HG02759 (cell line): ENCODE data around the gene TEDC1.

Experiments
- ATAC-seq: cut with Tn5 transposase; IDR thresholded peaks from one replicate; pipeline ENCODE4 v1.9.1; 2021; ENCODE audit warnings: mild to moderate bottlenecking, moderate library complexity; ENCODE audit not compliant: unreplicated experiment

The TEDC1 gene

DNA sequence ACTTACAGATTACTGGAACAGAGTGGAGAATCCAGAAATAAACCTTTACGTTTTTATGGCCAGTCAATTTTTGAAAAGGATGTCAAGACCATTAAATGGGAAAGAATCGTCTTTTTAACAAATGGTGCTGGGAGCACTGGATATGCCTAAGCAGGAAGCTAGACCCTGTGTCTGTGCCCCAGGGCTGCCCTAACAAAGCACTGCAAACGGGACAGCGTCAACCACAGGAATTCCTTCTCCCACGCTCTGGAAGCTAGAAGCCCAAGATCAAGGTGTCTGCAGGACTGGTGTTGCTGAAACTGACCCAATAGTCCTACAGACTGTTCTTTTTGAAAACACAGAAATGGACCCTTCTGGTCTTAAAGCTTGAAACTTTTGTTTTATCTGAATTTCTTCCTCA lies 26.1 kb downstream of the TEDC1 start:
- ATAC-seq: no peak

DNA sequence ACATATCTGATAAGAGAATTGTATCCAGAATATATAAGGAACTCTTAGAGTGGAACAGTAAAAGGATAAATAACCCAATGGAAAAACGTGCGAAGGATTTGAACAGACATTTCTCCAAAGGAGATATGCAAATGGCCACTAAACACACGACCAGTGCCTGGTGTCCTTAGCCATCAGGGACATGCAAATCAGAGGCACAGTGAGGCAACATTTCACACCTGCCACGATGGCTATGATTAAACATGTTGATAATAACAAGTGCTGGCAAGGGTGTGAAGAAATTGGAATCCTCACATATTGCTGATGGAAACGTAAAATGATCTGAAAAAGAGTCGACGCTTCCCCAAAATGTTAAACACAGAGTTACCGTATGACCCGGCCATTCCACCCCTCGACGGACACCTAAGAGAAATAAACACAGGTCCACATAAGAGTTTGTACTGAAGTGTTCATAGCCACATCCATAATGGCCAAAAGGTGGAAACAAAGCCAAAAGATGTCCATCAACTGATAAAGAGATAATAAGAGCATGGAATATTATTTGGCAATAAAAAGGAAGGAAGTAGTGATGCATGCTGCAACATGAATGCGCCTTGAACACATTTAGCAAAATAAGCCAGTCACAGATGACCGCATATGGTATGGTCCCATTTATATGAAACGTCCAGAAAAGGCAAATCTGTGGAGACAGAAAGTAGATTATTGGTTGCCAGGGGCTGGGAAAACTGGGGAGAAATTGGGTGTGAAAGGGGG lies 29.1 kb downstream of the TEDC1 start:
- ATAC-seq: no peak

DNA sequence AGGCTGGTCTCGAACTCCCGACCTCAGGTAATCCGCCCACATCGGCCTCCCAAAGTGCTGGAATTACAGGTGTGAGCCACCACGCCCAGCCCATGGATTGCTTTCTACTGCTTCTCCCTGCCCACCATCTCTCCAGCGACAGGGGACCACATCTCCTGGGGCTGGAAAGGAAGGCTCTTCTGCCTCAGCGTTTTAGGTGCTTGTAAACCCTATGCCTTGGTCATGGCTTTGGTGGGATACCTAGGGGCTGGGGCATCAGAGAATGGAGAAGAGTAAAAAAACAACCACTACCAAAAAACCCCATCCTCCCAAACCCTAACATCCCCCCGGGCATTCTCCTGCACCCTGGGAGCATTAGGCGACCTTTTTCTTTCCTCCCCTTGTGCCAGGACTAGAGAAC lies 34.3 kb downstream of the TEDC1 start:
- ATAC-seq: no peak

DNA sequence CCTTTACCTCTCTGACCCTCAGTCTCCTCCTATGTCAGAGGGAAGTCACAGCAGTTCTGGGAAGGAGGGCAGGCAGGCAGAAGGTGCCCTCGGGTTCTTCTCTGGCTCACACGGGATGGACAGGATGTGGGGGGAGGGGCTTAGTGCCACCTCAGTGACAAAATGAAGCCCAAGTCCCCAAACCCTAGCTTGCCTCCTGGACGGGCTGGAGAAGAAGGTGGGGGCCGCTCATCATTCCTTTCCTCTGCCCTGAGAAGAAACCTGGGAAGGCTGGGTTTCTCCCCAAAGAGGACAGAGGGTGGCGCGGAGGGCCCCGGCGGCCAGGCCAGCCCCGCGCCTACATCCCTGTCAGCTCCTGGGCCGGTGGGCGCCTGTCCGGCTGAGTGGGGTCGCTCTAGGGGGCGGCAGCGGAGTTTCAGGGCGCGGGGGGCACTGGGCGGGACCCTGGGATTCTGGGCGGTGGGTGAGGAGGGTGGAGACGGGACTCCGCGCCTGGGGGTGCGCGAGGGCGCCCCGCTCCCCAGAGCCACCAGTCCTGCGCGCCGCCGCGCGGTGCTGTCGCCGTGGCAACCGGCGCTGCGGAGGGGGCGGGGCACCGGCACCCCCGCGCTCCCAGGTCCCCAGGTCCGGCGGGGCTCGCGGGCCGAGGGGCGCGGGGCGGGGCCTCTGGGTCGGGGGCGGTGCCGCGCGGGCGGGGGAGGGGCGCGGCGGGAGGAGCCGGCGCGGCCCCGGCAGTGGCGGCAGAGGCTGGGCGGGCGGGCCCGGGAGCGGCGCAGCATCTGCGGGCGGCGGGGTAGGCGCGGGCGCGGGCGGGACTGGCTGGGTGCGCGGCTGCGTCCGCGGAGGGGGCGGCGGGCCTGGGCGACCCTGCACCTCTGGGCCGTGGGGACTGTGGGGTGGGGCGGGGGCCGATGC lies 35.1 kb downstream of the TEDC1 start, which contains the start of gene TMEM121:
TSS of gene TMEM121 (plus strand) at position 723 of the 915 bp plus-strand sequence. CDS start 2,252 bp downstream, outside the sequence.
- no peak for ATAC-seq

DNA sequence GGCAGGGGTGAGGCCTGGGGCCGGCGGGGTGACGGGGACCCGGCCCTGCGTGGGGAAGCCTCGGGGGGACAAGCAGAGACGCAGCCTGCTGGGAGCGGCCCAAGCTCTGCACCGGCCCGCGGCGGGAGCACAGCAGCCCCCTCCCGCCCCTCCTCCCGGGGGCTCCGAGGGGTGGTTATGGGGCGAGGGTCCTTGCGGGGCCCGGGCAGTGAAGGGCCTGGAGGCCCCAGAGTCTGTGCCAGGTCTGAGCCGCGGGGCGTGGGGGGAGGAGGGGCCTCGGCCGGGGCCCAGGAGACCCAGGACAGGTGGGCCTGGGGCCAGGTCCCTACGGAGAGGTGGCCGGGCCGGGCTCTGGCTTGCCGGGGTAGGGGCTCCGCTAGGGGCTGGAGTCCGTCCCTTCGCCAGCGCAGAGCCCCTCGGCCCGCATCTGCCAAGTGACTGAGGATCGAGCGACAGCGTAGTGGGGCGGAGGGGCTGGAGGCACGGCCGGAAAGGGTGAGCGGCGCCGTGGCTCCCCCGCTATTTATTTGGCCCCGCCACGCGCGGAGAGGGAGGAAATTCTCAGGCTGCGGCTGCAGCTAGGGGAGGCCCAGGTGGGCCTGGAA lies 35.8 kb downstream of the TEDC1 start:
- ATAC-seq: no peak

DNA sequence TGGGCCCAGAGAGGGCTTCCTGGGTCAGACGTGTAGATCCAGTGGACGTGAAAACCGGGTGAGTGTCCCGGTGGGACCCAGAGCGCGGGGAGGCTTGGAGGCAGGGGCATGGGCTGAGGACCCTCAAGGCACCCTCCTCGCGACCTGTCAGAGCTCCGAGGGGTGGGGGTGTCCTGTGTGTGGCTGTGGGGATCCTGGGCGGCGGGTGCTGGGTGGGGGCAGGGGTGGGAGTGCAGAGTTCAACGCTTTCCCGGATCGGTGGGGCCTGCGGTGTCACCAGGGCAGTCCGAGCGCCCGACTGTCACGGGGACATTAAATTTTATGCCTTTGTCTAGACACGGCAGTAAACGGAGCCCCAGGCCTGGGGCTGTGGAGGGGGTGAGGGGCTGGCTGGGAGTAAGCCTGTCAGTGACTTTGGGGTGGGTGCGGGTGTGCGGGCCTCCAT lies 36.4 kb downstream of the TEDC1 start:
- no peak for ATAC-seq

DNA sequence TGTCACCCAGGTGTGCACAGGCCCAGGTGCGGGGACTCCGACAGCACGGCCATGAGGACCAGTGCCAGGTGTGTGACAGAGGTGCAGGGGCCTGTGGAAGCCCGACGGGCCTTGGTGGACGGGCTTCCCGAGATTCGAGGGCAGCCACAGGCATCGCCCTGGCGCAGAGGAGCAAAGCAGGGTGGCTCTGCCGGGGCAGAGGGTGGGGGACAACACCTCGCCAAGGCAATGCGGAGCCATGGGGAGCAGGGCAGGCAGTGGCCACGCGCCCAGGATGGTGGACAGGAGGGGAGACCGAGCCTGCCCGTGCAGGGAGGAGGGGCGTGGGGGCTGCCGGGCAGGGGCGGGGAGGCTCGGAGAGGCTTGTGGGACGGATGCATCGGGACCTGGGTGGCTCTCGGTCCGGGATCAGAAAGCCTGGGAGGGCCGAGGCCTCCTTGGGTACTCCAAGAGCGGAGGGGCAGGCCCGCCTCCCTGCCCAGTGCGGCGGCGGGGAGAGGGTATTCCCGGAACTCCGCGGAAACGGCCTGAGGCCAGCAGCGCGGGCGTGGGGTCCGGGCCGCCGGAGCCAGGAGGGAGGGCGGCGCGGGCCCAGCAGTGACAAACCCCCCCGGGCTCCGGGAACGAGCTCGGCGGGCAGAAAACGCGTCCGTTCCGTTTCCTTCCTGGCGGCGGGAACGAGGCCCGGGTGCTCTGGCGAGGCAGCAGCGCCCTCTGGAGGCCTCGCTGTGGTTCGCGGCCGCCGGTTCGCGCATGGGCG lies 37.0 kb downstream of the TEDC1 start:
- peak; percentile 51 for ATAC-seq

DNA sequence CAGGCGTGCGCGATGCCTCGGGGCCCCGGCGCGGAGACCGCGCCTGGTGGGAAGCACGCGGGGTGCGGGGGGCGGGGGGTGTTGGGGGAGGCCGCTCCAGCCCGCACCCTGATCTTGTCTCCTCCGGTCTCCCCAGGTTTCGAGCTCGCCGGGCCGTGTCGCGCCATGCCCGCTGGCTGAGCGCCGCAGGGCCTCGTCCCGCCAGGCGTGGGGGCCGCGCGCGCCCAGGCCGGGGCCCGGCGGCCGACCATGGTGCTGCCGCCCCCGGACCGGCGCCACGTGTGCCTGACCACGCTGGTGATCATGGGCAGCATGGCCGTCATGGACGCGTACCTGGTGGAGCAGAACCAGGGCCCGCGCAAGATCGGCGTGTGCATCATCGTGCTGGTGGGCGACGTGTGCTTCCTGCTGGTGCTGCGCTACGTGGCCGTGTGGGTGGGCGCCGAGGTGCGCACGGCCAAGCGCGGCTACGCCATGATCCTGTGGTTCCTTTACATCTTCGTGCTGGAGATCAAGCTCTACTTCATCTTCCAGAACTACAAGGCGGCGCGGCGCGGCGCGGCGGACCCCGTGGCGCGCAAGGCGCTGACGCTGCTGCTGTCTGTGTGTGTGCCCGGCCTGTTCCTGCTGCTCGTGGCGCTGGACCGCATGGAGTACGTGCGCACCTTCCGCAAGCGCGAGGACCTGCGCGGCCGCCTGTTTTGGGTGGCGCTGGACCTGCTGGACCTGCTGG lies 37.7 kb downstream of the TEDC1 start:
- peak; percentile 2 for ATAC-seq

DNA sequence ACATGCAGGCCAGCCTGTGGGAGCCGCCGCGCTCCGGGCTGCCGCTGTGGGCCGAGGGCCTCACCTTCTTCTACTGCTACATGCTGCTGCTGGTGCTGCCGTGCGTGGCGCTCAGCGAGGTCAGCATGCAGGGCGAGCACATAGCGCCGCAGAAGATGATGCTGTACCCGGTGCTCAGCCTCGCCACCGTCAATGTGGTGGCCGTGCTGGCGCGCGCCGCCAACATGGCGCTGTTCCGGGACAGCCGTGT lies 38.2 kb downstream of the TEDC1 start:
- ATAC-seq: no peak

DNA sequence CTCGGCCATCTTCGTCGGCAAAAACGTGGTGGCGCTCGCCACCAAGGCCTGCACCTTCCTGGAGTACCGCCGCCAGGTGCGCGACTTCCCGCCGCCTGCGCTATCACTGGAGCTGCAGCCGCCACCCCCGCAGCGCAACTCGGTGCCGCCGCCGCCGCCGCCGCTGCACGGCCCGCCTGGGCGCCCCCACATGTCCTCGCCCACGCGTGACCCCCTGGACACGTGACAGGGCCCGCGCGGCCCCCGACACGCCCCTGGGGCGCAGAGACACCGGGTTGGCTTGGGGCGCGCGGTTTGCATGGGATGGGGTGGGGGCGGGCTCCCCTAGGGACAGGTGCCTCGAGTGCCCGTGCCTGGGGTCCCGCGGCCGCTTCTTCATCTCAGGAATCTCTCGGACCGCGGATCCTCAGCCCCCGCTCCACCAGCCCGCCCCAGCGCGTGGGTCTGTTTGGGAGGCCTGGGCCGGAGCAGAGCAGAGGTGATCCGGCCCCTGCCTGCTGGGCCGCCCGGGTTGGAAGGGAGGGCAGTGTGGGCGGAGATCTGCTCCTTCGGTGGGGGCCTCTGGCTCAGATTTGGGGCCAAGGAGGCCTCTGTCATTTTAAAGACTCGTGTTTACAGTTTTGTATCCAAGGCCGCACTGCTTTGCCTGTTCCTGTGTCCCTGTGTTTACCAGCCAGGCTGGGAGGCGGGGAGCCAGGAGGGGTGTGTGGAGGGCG lies 38.7 kb downstream of the TEDC1 start:
- no peak for ATAC-seq

DNA sequence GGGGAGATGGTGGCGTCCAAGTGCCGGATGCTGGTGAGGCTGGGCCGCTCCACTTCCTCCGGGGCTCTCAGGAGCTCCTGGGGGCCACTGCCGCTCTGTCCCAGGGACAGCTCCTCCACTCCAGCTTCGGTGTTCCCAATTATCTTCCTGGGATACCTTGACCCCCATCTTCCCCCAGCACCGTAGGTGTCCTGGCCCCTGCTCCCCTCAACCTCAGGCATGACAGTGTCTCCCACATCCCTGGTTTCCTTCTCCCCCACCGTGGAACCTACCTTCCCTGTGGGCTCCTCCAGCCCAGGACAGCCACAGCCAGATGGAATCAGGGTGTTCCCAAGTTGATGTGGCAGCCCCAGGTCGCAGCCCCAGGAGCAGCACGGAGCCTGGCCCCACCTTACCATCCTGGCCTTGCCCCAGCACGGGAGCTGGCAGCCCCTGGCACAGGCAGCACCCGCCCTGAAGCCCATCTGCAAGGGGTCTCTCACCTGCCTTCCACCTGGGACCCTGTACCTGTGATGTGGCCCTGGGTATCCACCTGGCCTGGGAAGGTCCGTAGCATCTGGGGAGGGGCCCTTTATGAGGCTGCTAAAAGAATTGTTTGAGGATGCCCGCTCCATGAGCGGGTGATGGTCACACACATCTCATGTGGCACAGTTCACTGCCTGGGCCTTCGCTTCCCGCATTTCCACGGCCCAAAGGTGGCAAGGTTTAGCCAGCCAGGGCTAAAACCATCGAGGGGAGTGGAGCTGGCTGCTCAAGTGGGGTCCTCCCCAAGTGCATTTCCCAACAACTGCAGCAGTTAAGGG lies 39.4 kb downstream of the TEDC1 start:
- no peak for ATAC-seq

DNA sequence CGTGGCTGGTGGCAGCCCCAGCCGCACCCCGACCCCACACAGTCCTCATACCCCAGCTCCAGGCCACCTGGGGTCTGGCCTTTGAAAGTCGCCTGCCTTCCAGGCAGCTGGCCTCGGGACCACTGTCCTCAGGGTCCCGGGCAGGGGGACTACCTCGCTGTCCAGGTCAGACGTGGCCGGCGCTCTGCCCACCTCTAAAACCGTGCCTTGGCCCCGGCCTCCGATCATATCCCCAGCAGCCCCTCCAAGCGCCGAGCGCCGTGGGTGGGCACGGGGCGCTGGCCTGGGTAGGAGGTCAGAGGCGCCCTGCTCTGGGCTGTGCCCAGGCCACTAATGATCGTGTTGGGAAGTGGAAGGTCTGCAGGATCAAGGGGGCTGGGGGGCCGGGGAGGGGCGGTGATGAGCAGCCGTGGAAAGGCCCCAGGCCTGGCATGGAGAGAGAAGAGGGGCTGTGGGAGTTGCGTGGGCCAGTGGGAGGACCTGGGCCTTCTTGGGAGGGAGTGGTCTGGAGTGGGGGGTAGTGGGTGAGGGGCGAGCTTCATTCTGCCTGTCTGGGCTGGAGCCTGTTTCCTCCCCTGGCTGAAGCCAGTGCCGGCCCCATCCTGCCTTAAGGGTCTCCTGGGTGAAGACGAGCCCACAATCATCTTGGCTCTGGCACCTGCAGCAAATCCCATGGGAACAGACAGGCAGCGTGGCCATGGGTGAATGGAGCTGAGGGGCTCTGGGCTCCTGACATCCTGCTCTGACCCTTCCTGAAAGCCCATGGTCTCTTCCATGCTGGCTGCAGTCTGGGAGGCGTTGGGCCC lies 40.2 kb downstream of the TEDC1 start:
- ATAC-seq: no peak

DNA sequence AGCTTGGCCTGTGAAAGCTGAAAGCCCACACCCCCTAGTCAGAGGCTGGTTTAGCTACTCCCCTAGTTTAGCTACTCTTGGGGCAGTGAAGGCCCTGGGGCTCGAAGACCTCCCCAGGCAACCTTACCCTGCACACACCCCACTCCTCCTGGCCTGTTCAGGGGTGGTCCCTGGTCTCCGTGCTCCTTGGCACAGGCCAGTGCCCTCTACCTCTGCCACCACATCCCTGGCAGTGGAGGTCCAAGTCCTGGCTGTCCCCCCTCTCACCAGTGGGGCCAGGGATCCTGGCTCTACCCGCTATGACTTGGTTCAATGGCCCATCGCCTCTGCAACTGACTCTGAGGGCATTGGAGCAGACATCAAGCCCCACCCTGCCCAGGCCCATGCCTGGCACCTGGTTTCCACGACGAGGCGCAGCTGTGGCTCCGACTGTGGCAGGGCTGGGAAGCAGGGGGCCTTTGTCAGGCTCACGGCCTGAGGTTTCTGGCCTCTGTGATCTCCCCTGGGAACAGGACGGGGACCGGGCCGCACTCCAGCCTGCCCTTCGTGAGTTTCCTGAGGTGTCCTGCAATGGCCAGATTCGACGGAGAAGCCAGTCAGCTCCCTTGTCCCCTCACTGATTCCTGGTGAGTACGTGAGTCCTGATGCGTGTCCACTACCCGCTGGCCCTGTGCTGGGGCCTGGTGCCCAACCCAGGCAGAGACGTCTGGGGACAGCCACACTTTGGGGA lies 41.0 kb downstream of the TEDC1 start:
- ATAC-seq: no peak

DNA sequence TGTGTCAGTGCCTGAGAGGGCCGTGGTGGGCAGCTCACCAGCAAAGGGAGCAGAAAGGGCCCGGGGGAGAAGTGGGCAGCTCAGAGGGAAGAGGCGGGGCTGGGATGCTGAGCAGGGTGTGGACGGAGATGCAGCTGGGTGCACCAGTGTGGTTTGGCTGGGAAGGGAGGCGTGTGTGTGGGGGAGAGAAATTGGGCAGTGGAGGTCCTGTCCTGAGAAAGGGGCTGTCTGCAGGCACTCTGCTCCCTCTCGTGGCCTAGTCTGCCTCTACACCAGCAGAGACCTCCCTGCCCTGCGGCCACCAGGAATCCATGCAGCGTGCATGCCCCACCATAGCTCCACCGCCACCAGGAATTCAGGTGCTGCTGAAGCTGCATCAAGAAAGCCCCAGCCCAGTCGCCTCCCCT lies 41.7 kb downstream of the TEDC1 start:
- no peak for ATAC-seq

DNA sequence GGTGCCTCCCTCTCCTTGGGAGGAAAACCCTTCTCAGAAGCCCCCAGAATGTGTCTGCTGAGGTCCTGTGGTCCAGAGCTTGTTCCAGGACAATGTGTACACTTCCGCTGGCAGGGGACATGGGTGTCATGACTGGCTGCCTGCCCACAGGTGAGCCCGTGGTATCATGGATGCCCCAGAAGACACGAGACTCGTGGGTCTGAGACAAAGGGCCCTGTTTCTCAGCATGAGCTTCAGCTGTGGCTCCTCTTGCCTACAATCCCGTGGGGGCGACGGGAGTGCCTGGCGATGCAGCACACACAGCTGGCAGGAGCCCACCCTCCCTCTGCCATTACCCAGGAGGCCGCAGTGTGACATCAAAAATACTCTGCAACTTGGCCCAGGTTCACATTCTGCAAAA lies 42.3 kb downstream of the TEDC1 start:
- ATAC-seq: no peak

DNA sequence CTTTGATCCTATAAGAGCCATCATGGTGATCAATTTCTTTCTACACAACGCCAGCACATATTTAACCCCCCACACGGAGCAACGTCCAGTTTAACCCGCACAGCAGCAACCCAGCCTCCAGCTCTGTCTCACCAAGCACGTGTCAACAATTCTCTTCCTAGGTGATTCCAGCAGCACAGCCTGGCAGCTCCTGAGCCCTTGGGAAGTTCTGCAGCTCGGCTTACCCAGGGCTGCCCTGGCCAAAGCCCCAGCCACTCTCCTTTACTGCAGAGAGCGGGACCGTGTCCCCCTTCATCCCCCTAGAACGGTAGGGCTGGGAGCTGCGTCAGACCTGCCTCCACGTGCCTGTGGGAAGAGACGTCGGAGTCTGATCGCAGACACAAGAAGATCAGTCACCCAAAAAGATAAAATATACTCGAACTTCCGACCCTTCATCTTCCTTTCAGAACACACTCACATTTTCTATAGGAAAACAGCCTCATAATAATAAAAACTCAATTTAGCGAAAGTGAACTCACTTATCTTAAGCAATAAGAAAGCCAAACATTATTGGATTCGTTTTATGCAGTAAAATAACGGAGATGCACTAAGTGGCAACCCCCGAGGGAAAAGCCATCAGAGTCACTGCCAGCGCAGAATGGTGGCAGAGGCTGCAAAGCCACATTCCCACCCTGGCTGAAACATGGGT lies 42.9 kb downstream of the TEDC1 start:
- no peak for ATAC-seq

DNA sequence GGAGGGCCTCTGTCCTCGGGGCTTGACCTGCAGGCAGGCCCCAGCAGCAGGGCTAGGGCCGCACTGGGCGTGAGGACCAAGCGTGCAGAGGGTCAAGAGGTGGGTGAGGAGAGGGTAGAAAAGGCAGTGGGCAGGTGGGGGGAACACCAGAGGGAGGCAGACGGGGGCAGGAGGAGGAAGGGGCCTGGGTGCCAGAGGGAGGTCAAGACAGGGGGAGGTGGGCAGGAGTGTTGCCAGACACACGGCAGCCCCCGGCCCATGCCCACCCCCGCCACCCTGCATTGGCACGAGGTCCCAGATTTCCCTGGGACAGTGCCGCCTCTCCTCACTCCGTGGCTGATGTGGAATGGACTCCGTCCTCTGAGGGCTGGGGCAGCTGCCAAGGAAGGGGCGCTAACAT lies 43.5 kb downstream of the TEDC1 start:
- no peak for ATAC-seq
